ENCODE data around the gene ZEB2. TPM values are rescaled to one million over a fixed set of nuclear protein-coding genes. Genes with fewer than 3 reads are reported as not detected.
A peak's percentile ranks its signal among the peaks of the same experiment; 100 is the strongest.

The ZEB2 gene
- total RNA-seq, 1 donor from 2014 or later = 106 TPM

GRCh38 chr2:144519597-144519933, 354 bp downstream of the ZEB2 start:
- Mint-ChIP-seq H3K9me3 (peaks cover 2% of the 10 kb centered on the region), H3K27me3 (ENCODE audit: insufficient read depth, low read depth) (peaks cover 3% of the 10 kb centered on the region), H3K27ac (no peak overlapping the region), H3K36me3 (peaks cover 8% of the 10 kb centered on the region), H3K4me1 (peaks cover 40% of the 10 kb centered on the region), H3K4me3 (no peak overlapping the region)
- Histone ChIP-seq H3K4me3 (peak overlapping the region; percentile 75), H3K9ac (peak overlapping the region; percentile 62), H3K4me1 (peaks cover 30% of the 10 kb centered on the region), H3K27me3 (no peaks in the 10 kb centered on the region), H3K27ac (peak overlapping the region; percentile 42), H3K36me3 (no peaks in the 10 kb centered on the region), H3K9me3 (ENCODE audit: low read depth) (no peaks in the 10 kb centered on the region), H3K79me2 (ENCODE audit: low read depth) (peaks cover 55% of the 10 kb centered on the region), H2AFZ (replicated peaks) (no peak overlapping the region), H4K20me1 (ENCODE audit: low read depth) (peaks cover 5% of the 10 kb centered on the region), H3K4me2 (peak overlapping the region; percentile 96), H3F3A (ENCODE audit: low read depth) (peaks cover 63% of the 10 kb centered on the region)
- TF ChIP-seq CTCF (IDR thresholded peaks at IDR 0.05) = no peak
- no peak for TF ChIP-seq EZH2 (IDR thresholded peaks at IDR 0.05)
- no peak for TF ChIP-seq EZH2phosphoT487 (IDR thresholded peaks at IDR 0.05)
- DNase-seq (ENCODE audit: low spot score) = no peak

GRCh38 chr2:144518748-144519596, 947 bp downstream of the ZEB2 start:
- H3K4me3 Mint-ChIP-seq = no peak overlapping the region
- peaks cover 45% of the 10 kb centered on the region for H3K4me1 Mint-ChIP-seq
- Histone ChIP-seq H4K20me1 (ENCODE audit: low read depth) (peaks cover 11% of the 10 kb centered on the region), H3K9me3 (ENCODE audit: low read depth) (no peaks in the 10 kb centered on the region), H3K4me3 (peak overlapping the region; percentile 75), H3K4me2 (peak overlapping the region; percentile 96), H3K9ac (peak overlapping the region; percentile 62), H3K36me3 (no peaks in the 10 kb centered on the region), H3K27me3 (no peaks in the 10 kb centered on the region), H3F3A (ENCODE audit: low read depth) (peaks cover 64% of the 10 kb centered on the region), H2AFZ (replicated peaks) (no peak overlapping the region), H3K27ac (no peak overlapping the region), H3K79me2 (ENCODE audit: low read depth) (peaks cover 61% of the 10 kb centered on the region), H3K4me1 (peaks cover 36% of the 10 kb centered on the region)
- TF ChIP-seq CTCF (IDR thresholded peaks at IDR 0.05) (no peak), EZH2phosphoT487 (IDR thresholded peaks at IDR 0.05) (no peak), EZH2 (IDR thresholded peaks at IDR 0.05) (no peak)
- H3K27ac Mint-ChIP-seq = no peak overlapping the region
- DNase-seq (ENCODE audit: low spot score) = no peak
- peaks cover 2% of the 10 kb centered on the region for H3K9me3 Mint-ChIP-seq
- H3K36me3 Mint-ChIP-seq = peaks cover 8% of the 10 kb centered on the region
- H3K27me3 Mint-ChIP-seq (ENCODE audit: insufficient read depth, low read depth) = peaks cover 3% of the 10 kb centered on the region

- peaks cover 2% of the 10 kb centered on the region for H3K9me3 Mint-ChIP-seq
- no peaks in the 10 kb centered on the region for H3K27me3 ChIP-seq
- H4K20me1 ChIP-seq (ENCODE audit: low read depth) = peaks cover 20% of the 10 kb centered on the region
- peak overlapping the region; percentile 96 for H3K4me2 ChIP-seq
- H3K27me3 Mint-ChIP-seq (ENCODE audit: insufficient read depth, low read depth) = peaks cover 3% of the 10 kb centered on the region
- peak; percentile 54 for DNase-seq (ENCODE audit: low spot score)
- peaks cover 8% of the 10 kb centered on the region for H3K36me3 Mint-ChIP-seq
- H3K4me1 ChIP-seq = peaks cover 45% of the 10 kb centered on the region
- H3K4me3 ChIP-seq = peak overlapping the region; percentile 75
- H3F3A ChIP-seq (ENCODE audit: low read depth) = peaks cover 64% of the 10 kb centered on the region
- peaks cover 69% of the 10 kb centered on the region for H3K79me2 ChIP-seq (ENCODE audit: low read depth)
- H3K4me3 Mint-ChIP-seq = no peak overlapping the region
- H3K9me3 ChIP-seq (ENCODE audit: low read depth) = no peaks in the 10 kb centered on the region
- peak overlapping the region; percentile 96 for H3K27ac Mint-ChIP-seq
- no peaks in the 10 kb centered on the region for H3K36me3 ChIP-seq
- peak overlapping the region; percentile 62 for H3K9ac ChIP-seq
- no peak for TF ChIP-seq EZH2 (IDR thresholded peaks at IDR 0.05)
- TF ChIP-seq CTCF (IDR thresholded peaks at IDR 0.05) = no peak
- no peak for TF ChIP-seq EZH2phosphoT487 (IDR thresholded peaks at IDR 0.05)
- peaks cover 49% of the 10 kb centered on the region for H3K4me1 Mint-ChIP-seq
- H2AFZ ChIP-seq (replicated peaks) = no peak overlapping the region
- H3K27ac ChIP-seq = peak overlapping the region; percentile 58
Observed at GRCh38 chr2:144517866-144518747, 1.8 kb downstream of the ZEB2 start.
